GM19099 (cell line): ENCODE data around the gene ADCY7.

Experiments used
- POLR2A ChIP-seq: IDR thresholded peaks from 3 replicates; pipeline ENCODE4 v1.6.1; 2011; ENCODE audit warnings: low read depth; ENCODE audit not compliant: insufficient read length; ENCODE audit errors: extremely low read depth

The ADCY7 gene

DNA sequence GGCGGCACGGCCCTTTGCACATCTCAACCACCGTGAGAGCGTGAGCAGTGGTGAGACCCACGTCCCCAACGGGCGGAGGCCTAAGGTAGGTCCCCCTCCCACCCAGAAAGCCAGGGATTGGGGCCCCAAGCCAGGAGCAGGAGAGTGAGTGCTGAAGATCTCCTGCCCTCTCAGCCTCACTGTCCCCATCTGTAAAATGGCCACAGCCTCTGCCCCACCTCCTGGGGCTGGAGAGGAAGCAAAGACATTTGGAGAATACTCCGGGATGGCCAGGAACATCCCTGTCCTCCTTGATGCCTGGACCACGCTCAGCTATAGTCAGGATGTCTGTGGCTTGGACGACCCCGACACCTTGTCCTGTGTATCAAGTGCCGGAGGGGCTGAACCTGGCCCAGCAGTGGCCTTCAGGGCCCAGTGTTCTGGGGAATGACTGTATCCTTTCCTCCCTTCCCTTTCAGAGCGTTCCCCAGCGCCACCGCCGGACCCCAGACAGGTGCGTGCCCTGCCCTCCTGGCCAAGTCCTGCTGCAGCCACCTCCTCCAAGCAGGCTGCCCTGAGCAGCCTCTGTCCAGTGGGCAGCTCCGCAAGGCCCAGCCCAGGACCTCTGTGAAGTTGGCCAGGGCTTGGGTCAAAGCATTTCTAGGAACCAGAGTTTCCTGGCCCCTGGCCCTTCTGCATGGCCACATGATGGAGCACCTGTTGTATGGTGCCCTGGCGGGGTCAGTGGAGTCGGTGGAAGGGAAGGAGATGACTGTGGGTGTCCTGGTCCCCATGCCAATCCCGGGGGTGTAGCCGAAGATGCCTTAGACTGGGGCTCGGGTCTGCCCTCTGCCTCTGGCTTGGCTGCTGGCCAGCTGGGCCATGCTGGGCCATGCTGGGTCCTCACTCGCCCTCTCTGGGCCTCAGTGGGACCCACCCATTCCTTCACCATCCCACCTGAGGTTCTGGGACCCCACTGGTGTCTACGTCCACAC, 38.4 kb downstream of the ADCY7 start:
- TF ChIP-seq POLR2A: no peak

GRCh38 chr16:50305441-50306061, 39.2 kb downstream of the ADCY7 start:
- no peak for TF ChIP-seq POLR2A

GRCh38 chr16:50306287-50306686, 39.9 kb downstream of the ADCY7 start:
- no peak for TF ChIP-seq POLR2A

DNA sequence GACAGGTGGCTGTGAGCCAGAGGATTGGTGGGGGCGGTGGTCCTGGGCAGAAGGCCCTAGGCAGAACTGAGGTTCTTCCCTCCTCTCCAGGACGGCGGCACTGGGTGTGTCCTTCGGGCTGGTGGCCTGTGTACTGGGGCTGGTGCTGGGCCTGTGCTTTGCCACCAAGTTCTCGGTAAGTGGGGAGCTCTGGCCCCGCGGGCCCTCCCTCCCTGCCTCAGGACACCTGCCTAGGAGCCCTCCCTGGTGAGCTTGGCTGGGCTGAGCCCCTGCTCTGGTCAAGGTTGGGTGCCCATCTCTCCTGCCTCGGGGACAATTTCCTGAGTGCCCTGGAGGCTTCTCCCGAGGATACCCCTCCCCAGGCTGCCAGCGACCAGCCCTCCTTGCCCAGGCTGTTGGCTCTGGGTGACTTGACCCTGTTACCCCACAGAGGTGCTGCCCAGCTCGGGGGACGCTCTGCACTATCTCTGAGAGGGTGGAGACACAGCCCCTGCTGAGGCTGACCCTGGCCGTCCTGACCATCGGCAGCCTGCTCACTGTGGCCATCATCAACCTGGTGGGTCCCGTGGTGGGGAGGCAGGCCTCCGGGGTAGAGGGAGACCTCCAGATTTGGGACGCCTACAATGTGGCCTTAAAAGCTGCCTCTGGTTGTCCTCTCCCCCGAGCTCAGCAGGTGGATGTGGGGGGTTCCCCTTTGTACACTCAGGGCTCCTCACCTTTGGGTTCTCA, 42.0 kb downstream of the ADCY7 start:
- no peak for TF ChIP-seq POLR2A

- no peak for TF ChIP-seq POLR2A
Observed at GRCh38 chr16:50309156-50309526, 42.8 kb downstream of the ADCY7 start.

DNA sequence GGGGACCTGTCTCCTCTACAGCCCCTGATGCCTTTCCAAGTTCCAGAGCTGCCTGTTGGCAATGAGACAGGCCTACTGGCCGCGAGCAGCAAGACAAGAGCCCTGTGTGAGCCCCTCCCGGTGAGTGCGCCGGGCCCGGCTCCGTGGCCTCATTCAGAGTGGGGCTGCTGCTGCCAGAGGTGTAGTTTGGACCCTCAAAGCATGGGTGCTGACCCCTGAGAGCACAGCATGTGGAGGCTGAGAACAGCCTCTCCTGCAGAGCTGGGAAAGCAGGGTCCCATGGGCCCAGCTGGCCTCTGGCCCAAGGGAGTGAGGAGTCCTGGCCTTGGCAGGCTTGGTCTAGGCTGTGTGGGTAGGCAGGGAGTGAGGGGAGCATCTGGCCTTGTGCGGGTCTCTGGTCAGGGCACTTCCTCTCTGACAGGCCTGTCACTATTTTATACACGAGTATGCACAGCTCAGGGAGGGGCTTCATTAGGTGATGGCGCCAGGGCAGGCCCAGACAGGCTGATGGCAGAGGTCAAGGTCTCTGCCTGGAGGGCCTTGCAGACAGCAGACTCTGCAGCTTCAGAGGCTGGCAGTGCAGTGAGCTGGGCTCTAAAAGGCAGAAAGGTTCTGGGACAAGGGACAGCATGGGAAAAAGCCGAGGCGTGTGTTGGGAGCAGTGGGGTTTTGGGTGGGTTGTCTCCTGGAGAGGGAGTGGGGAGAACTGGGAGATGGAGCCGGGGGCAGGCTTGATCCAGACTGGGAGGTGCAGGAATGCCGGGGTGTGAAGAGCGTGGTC, 43.4 kb downstream of the ADCY7 start:
- no peak for TF ChIP-seq POLR2A

- no peak for TF ChIP-seq POLR2A
Observed at GRCh38 chr16:50310308-50311133, 44.2 kb downstream of the ADCY7 start.

GRCh38 chr16:50311134-50311528, 44.8 kb downstream of the ADCY7 start:
- no peak for TF ChIP-seq POLR2A

GRCh38 chr16:50311891-50312501, 45.6 kb downstream of the ADCY7 start:
- TF ChIP-seq POLR2A: no peak

- TF ChIP-seq POLR2A: no peak
Observed at GRCh38 chr16:50313596-50314478, 47.5 kb downstream of the ADCY7 start.

DNA sequence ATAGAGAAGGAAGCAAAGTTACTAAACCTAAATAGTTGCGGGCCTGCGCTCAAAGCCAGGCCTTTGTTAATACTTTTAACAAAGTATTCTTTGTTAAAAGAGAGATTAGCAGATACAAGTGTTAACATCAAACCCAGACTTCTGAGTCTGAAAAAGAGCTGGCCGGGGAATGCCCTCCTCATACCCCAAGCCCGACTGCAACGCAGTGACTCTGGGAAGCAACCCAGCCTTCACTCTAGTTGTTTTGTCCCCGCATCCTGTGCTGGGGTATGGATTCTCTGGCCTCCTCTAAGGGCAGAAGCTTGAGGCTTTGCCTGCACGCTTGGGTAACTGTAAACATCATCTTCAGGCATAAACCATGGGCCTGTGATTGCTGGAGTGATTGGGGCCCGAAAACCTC, 48.3 kb downstream of the ADCY7 start:
- no peak for TF ChIP-seq POLR2A

DNA sequence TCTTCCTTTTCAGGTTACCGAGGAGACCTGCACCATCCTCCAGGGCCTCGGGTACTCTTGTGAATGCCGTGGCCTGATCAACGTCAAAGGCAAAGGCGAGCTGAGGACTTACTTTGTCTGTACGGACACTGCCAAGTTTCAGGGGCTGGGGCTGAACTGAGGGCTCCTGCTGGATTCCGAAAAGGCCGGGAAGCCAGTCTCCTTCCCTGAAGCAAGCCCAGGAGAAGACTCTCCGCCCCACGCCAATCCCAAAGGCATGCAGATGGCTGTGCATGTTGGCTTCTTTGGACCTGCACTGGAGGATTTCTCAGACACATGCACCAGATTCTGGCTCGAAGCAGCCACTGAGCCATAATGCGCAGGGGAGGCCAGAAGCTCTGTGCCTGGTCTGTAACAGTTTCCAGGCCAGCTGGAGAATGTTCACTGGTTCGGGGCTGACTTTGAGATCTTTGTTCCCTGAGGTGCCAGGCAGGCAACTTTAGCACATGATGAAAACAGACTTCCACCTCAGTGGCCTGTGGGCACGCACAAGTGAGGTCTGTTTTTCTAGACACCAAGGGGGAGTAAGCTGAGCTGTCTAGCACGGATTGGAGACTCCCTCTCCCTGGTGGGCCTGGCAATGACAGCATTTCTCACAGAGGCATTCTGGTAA, 49.1 kb downstream of the ADCY7 start:
- peak; percentile 24 for TF ChIP-seq POLR2A
